ENCODE results near the gene FBXO34.

The FBXO34 gene

GRCh38 chr14:55267820-55268219, 3.4 kb upstream of the FBXO34 start:
- DNase-seq (ENCODE audit: extremely low spot score, insufficient read length, low read depth) (no peak), FAIRE-seq (no peak)

GRCh38 chr14:55271572-55272298, 514 bp downstream of the FBXO34 start:
- DNase-seq (ENCODE audit: extremely low spot score, insufficient read length, low read depth) = peak; percentile 53
- peak; percentile 82 for FAIRE-seq

GRCh38 chr14:55272387-55272786, 1.2 kb downstream of the FBXO34 start:
- FAIRE-seq (no peak), DNase-seq (ENCODE audit: extremely low spot score, insufficient read length, low read depth) (no peak)

GRCh38 chr14:55272922-55273321, 1.7 kb downstream of the FBXO34 start:
- FAIRE-seq = no peak

GRCh38 chr14:55274146-55274545, 2.9 kb downstream of the FBXO34 start:
- DNase-seq (ENCODE audit: extremely low spot score, insufficient read length, low read depth) (no peak), FAIRE-seq (no peak)

More at GRCh38 chr14:55272922-55273321, 1.7 kb downstream of the FBXO34 start:
- DNase-seq (ENCODE audit: extremely low spot score, insufficient read length, low read depth) = no peak

- FAIRE-seq (peak; percentile 48), DNase-seq (ENCODE audit: extremely low spot score, insufficient read length, low read depth) (no peak)
Observed at GRCh38 chr14:55274751-55275150, 3.5 kb downstream of the FBXO34 start.

- FAIRE-seq (peak; percentile 15), DNase-seq (ENCODE audit: extremely low spot score, insufficient read length, low read depth) (no peak)
Observed at GRCh38 chr14:55276736-55277135, 5.5 kb downstream of the FBXO34 start.

- FAIRE-seq (peak; percentile 88), DNase-seq (ENCODE audit: extremely low spot score, insufficient read length, low read depth) (no peak)
Observed at GRCh38 chr14:55277972-55278740, 6.9 kb downstream of the FBXO34 start.

GRCh38 chr14:55279384-55279783, 8.2 kb downstream of the FBXO34 start:
- DNase-seq (ENCODE audit: extremely low spot score, insufficient read length, low read depth) (no peak), FAIRE-seq (peak; percentile 65)

- DNase-seq (ENCODE audit: extremely low spot score, insufficient read length, low read depth) (no peak), FAIRE-seq (no peak)
Observed at GRCh38 chr14:55281316-55281839, 10.2 kb downstream of the FBXO34 start.

- no peak for FAIRE-seq
- DNase-seq (ENCODE audit: extremely low spot score, insufficient read length, low read depth) = no peak
Observed at GRCh38 chr14:55285048-55285652, 13.9 kb downstream of the FBXO34 start.

GRCh38 chr14:55288439-55288838, 17.2 kb downstream of the FBXO34 start:
- FAIRE-seq = no peak

GRCh38 chr14:55291480-55292081, 20.4 kb downstream of the FBXO34 start:
- FAIRE-seq (no peak), DNase-seq (ENCODE audit: extremely low spot score, insufficient read length, low read depth) (no peak)

More at GRCh38 chr14:55288439-55288838, 17.2 kb downstream of the FBXO34 start:
- DNase-seq (ENCODE audit: extremely low spot score, insufficient read length, low read depth) = no peak

GRCh38 chr14:55294603-55295002, 23.4 kb downstream of the FBXO34 start:
- DNase-seq (ENCODE audit: extremely low spot score, insufficient read length, low read depth) (no peak), FAIRE-seq (no peak)

- DNase-seq (ENCODE audit: extremely low spot score, insufficient read length, low read depth) = no peak
- peak; percentile 83 for FAIRE-seq
Observed at GRCh38 chr14:55297611-55298499, 26.6 kb downstream of the FBXO34 start.

GRCh38 chr14:55298500-55298822, 27.2 kb downstream of the FBXO34 start:
- DNase-seq (ENCODE audit: extremely low spot score, insufficient read length, low read depth) (no peak), FAIRE-seq (no peak)

GRCh38 chr14:55301437-55302121, 30.4 kb downstream of the FBXO34 start:
- FAIRE-seq (peak; percentile 66), DNase-seq (ENCODE audit: extremely low spot score, insufficient read length, low read depth) (no peak)

GRCh38 chr14:55302367-55303124, 31.3 kb downstream of the FBXO34 start:
- no peak for FAIRE-seq
- DNase-seq (ENCODE audit: extremely low spot score, insufficient read length, low read depth) = no peak
